WTC11 (cell line): ENCODE data around the gene PTPRH. TPM values are rescaled to one million over a fixed set of nuclear protein-coding genes. Genes with fewer than 3 reads are reported as not detected.

Experiments used
- ATAC-seq: fragments of 200-7000 bp; cut with Tn5 transposase; 2 replicates; pipeline ENCODE4 v1.10.0; 2021; ENCODE audit warnings: mild to moderate bottlenecking, moderate library complexity
- CTCF ChIA-PET: fragments of 300-600 bp; sonication (Branson Sonifier 250); formaldehyde crosslinking; loops from one replicate; lab custom pipeline; 2021; ENCODE audit warnings: antibody characterized with exemption; lab: Charles Lee
- POLR2A ChIA-PET: fragments of 350-600 bp; sonication (Branson Sonifier 250); formaldehyde crosslinking; loops from one replicate; lab custom pipeline; 2021; ENCODE audit warnings: antibody characterized with exemption; lab: Charles Lee
- DNase-seq: peaks from one replicate; pipeline ENCODE4 v3.0.0; 2021; ENCODE audit warnings: low spot score
- H3K27ac Mint-ChIP-seq: 2 replicates; pipeline ENCODE4 v1.8.0; 2021; ENCODE audit warnings: mixed read lengths
- H3K27me3 Mint-ChIP-seq: 2 replicates; pipeline ENCODE4 v1.8.0; 2021; ENCODE audit warnings: low read depth, mild to moderate bottlenecking, moderate library complexity, mixed read lengths
- H3K36me3 Mint-ChIP-seq: 2 replicates; pipeline ENCODE4 v1.8.0; 2021; ENCODE audit warnings: mixed read lengths
- H3K4me1 Mint-ChIP-seq: 2 replicates; pipeline ENCODE4 v1.8.0; 2022; ENCODE audit warnings: mixed read lengths
- H3K4me3 Mint-ChIP-seq: 2 replicates; pipeline ENCODE4 v1.8.0; 2021; ENCODE audit warnings: mild to moderate bottlenecking, moderate library complexity, mixed read lengths
- H3K9me3 Mint-ChIP-seq: 2 replicates; pipeline ENCODE4 v1.8.0; 2021; ENCODE audit warnings: mixed read lengths
- ATF6 ChIP-seq: sonication (generic); formaldehyde crosslinking; IDR thresholded peaks from 2 replicates; pipeline ENCODE4 v1.8.1; 2023; ENCODE audit warnings: mild to moderate bottlenecking, missing genetic modification reagents
- CBFB ChIP-seq: sonication (generic); formaldehyde crosslinking; IDR thresholded peaks from 2 replicates; pipeline ENCODE4 v1.8.1; 2022; ENCODE audit warnings: mild to moderate bottlenecking, low read depth, missing genetic modification reagents
- E2F4 ChIP-seq: sonication (generic); formaldehyde crosslinking; IDR thresholded peaks from 2 replicates; pipeline ENCODE4 v1.8.1; 2022; ENCODE audit warnings: low read depth, mild to moderate bottlenecking, moderate library complexity, missing genetic modification reagents, borderline replicate concordance
- ELF4 ChIP-seq: sonication (generic); formaldehyde crosslinking; IDR thresholded peaks from 2 replicates; pipeline ENCODE4 v1.8.1; 2022; ENCODE audit warnings: low read depth, mild to moderate bottlenecking, moderate library complexity, missing genetic modification reagents
- EMX1 ChIP-seq: fragments of 250-450 bp; sonication (Bioruptor Pico); IDR thresholded peaks from 2 replicates; pipeline ENCODE4 v1.8.0; 2021; ENCODE audit warnings: mild to moderate bottlenecking
- FOXP4 ChIP-seq: sonication (generic); formaldehyde crosslinking; IDR thresholded peaks from 2 replicates; pipeline ENCODE4 v1.8.0; 2022; ENCODE audit warnings: mild to moderate bottlenecking, missing genetic modification reagents
- JUN ChIP-seq: sonication (generic); formaldehyde crosslinking; IDR thresholded peaks from 2 replicates; pipeline ENCODE4 v1.8.0; 2023; ENCODE audit warnings: mild to moderate bottlenecking, missing genetic modification reagents
- MXD4 ChIP-seq: fragments of 250-450 bp; sonication (Bioruptor Pico); IDR thresholded peaks from 2 replicates; pipeline ENCODE4 v1.8.0; 2021; ENCODE audit warnings: mild to moderate bottlenecking, moderate library complexity, borderline replicate concordance
- NFATC4 ChIP-seq: fragments of 250-450 bp; sonication (Bioruptor Pico); IDR thresholded peaks from 2 replicates; pipeline ENCODE4 v1.9.0; 2021; ENCODE audit warnings: mild to moderate bottlenecking
- NFE2L1 ChIP-seq: sonication (generic); formaldehyde crosslinking; IDR thresholded peaks from 2 replicates; pipeline ENCODE4 v1.8.1; 2023; ENCODE audit warnings: missing genetic modification reagents
- PRDM15 ChIP-seq: sonication (generic); formaldehyde crosslinking; IDR thresholded peaks from 2 replicates; pipeline ENCODE4 v1.8.0; 2022; ENCODE audit warnings: missing genetic modification reagents
- PRRX2 ChIP-seq: fragments of 250-450 bp; sonication (Bioruptor Pico); IDR thresholded peaks from 2 replicates; pipeline ENCODE4 v1.8.0; 2021; ENCODE audit warnings: mild to moderate bottlenecking
- SMAD4 ChIP-seq: sonication (generic); formaldehyde crosslinking; IDR thresholded peaks from 2 replicates; pipeline ENCODE4 v1.8.0; 2022; ENCODE audit warnings: mild to moderate bottlenecking, missing genetic modification reagents
- TCF7 ChIP-seq: sonication (generic); formaldehyde crosslinking; IDR thresholded peaks from 2 replicates; pipeline ENCODE4 v1.8.0; 2022; ENCODE audit warnings: mild to moderate bottlenecking, low read depth, missing genetic modification reagents, moderate library complexity
- TEAD4 ChIP-seq: sonication (generic); formaldehyde crosslinking; IDR thresholded peaks from 2 replicates; pipeline ENCODE4 v1.8.0; 2022; ENCODE audit warnings: mild to moderate bottlenecking, missing genetic modification reagents
- USF1 ChIP-seq: sonication (generic); formaldehyde crosslinking; IDR thresholded peaks from 2 replicates; pipeline ENCODE4 v1.8.0; 2022; ENCODE audit warnings: mild to moderate bottlenecking, missing genetic modification reagents
- ZMAT4 ChIP-seq: fragments of 250-450 bp; sonication (Bioruptor Pico); IDR thresholded peaks from 2 replicates; pipeline ENCODE4 v1.9.0; 2021; ENCODE audit warnings: mild to moderate bottlenecking
- ZNF232 ChIP-seq: sonication (generic); formaldehyde crosslinking; IDR thresholded peaks from 2 replicates; pipeline ENCODE4 v1.8.0; 2022; ENCODE audit warnings: mild to moderate bottlenecking, missing genetic modification reagents
- ZNF671 ChIP-seq: fragments of 250-450 bp; sonication (Bioruptor Pico); IDR thresholded peaks from 2 replicates; pipeline ENCODE4 v1.8.0; 2021; ENCODE audit warnings: mild to moderate bottlenecking
- total RNA-seq: library from RNA; stranded (reverse); gene quantifications from 3 replicates; pipeline ENCODE4 v1.2.3, GENCODE V29; 2021

The PTPRH gene
- total RNA-seq, 1 experiment from 2014 or later = 0.63 TPM

GRCh38 chr19:55229145-55229788 lies 20.0 kb upstream of the PTPRH start:
- H3K4me1 Mint-ChIP-seq = peaks cover 4% of the 10 kb centered on the region; the same call in 1 of the 2 replicates
- TF ChIP-seq ZNF671 (CRISPR knock-in tag) (no peak), JUN (CRISPR knock-in tag) (no peak), ATF6 (CRISPR knock-in tag) (no peak), USF1 (CRISPR knock-in tag) (no peak), ELF4 (CRISPR knock-in tag) (no peak), FOXP4 (CRISPR knock-in tag) (no peak), PRDM15 (CRISPR knock-in tag) (no peak), E2F4 (no peak), NFE2L1 (CRISPR knock-in tag) (no peak), CBFB (CRISPR knock-in tag) (no peak), PRRX2 (CRISPR knock-in tag) (no peak), TCF7 (CRISPR knock-in tag) (no peak), ZMAT4 (no peak), TEAD4 (CRISPR knock-in tag) (no peak), MXD4 (CRISPR knock-in tag) (no peak), NFATC4 (no peak), ZNF232 (CRISPR knock-in tag) (no peak), EMX1 (CRISPR knock-in tag) (no peak), SMAD4 (CRISPR knock-in tag) (no peak)
- peaks cover 7% of the 10 kb centered on the region for H3K36me3 Mint-ChIP-seq
- DNase-seq = no peak
- no peak for ATAC-seq
- ChIA-PET CTCF (no interaction called here), POLR2A (interaction anchor here (0.6 kb wide), 1 partner anchor 100 kb away, joined by 5 read pairs; no protein-coding TSS in a partner anchor)
- no peak overlapping the region for H3K4me3 Mint-ChIP-seq
- 0 out of 2 replicates have a peak overlapping the region, but pooled peaks have one; percentile 23 for H3K27ac Mint-ChIP-seq
- no peaks in the 10 kb centered on the region for H3K9me3 Mint-ChIP-seq
- no peaks in the 10 kb centered on the region for H3K27me3 Mint-ChIP-seq
